NCI-H510A (cell line): Measurements from ENCODE around the gene PPP1R12B.
"Not testable (repeated sequence)": the region's sequence is repeated elsewhere in the genome, so short reads cannot be mapped to it uniquely, and the experiment has no call there.

Source experiments
- DNase-seq: peaks from one replicate; lab custom pipeline; 2025; lab: John Stamatoyannopoulos, UW

PPP1R12B gene

DNA sequence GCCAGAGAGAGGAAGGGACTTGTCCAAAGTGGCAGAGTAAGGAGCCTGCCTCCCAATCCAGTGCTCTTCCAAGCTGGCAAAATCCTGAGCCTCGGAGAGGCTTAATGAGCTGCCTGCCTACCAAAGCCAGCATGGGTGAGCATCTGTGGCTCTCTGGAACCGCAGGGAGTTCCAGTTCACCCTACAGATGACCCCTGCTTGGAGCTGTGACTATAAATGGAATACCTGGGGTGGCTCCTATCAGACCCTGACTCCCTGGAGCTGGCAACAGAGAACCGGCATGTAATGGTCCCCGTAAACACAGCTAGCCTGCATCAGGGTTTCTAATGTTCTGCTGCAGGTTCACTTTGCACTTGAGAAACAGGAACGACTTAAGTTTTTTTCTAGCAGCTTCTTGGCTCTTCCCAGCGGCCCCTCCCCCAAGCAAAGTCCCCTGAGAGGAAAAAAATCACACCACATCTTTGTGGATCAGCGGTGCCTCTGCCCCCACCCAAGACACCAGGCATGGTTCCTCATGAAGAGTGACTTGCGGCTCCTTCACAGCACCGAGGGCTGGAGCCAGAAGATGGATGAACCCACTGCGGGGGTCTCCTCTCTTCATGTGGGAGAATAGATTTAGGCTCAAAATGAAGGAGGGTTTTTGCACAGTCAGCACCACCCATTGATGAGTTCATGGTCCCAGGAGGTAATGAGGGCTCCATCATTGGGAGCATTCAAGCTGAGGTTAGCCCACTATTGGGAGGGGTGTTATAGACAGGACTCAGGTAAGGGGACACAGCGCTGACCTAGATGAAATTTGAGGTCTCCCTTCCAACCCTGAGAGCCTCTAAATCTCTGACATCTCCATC, 282.8 kb downstream of the PPP1R12B start:
- no peak for DNase-seq

- DNase-seq, result no peak
Measured at GRCh38 chr1:202632241-202632640, 283.7 kb downstream of the PPP1R12B start.

DNA sequence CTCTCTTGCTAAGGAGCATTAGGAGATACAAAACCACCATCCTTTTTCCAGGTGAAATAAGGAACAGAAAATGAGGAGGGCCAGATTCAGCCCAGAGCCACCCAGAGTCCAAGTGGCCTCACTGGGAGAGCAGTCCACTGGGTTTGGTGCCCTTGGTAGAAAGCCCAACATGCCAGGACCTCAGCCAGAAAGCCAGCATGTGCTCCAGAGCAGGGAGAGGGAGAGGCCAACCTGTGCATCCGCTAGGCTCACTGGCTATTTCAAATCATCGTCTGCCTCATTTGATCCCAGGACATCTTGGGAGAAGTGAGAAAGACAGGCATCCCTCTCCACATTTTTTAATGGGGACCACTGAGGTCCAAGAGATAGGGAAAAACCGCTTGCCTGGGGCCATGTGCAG, 287.7 kb downstream of the PPP1R12B start:
- not testable (repeated sequence) for DNase-seq

DNA sequence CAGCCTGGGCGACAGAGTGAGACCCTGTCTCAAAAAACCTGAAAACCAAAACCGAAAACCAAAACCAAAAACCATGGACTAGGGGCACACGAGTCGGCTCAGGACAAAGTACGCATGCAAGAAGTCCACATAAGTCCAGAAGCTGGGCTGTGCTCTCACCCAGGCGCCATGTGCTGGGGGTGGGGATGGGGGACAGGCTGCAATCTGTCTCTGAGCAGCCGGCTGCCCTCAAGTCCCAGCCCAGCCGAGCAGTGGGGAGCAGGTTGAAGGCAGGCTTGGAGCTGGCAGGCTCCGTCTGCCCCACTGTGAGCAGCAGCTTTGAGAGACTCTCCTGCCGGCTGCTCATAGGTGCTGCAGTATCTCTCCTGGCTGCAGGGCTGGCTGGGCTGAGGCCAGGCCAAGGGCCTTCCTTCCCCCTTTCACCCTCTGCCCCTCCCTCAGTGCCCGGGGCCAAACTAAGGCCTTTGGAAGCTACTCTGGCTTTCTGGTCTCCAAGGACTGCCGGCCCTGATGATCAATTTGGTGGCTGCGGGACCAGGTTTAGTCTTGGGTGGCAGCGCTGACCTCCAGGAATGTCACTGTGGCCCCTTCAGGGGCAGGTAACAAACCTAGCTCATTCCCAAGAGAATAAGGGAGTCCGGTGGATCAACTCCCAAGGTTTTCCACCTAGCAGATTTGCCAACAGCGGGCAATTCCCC, 289.0 kb downstream of the PPP1R12B start:
- not testable (repeated sequence) for DNase-seq

DNA sequence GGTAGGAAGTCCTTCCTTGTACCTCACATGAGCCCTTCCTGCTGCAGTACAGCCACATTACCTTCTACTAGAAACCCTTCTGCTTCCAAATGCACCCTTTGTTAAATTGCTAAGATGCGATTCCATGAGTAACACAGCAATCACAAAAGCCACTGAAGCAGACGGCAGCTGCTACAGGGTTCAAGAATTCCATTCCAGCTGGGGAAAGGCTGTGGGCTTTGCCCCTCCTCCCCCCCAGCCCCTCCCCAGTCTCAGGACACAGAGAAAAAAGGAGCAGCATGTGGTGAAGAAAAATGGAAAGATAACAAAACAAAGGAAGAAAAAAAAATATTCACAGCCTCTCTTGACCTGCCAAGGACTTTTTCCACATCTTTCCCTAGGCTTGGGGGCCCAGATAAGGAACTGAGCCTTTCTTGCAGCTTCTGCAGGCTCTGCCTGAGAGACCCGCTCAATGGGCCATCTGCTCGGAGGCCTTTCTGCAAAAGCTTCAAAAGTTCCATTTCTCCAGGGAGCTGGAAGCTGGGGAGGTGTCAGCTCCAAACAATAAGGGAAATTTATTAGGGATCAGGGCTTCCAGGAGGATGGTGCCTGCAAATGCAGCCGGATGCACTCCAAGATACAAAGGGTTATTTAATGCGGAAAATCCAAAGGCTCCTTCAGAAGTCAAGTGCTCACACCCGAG, 289.7 kb downstream of the PPP1R12B start:
- no peak for DNase-seq

GRCh38 chr1:202638701-202639305, 290.3 kb downstream of the PPP1R12B start:
- not testable (repeated sequence) for DNase-seq

DNA sequence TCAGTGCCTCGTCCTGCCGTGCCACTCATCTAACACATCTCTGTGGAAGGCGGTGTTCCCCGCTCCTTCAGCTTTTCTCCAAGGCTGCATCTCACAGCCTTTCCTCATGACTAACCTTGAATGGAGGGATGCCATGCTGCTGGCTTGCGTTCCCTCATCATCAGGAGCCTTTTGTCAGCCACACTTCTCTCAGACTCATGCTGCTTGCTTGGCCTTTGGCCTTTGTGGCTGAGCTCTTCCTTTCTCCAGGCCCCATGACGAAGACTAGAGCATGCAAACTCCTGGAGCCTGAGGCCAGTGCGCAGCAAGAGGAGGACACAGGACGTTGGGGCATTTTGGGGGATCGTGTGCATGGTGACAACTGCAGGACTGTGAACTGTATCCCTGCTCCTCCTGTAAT, 291.0 kb downstream of the PPP1R12B start:
- DNase-seq, result no peak

DNA sequence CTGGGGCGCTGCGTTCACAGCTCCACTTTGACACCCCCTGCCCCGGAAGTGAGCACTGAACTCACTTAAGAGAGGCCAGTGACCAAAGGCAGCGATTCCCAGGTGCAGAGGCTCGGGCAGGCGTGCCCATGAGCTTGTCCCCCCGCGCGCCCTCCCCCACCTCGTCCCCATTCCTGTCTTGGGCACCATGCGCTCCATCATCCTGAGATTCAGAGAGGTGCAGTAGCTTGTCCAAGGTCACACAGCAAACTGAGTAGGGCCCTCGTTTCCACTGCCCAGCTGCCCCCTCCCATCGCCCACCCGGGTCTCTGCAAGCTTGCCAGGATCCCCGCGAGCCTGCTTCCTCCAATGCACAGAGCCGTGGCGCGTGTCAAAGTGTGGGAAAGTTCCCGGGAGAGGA, 293.7 kb downstream of the PPP1R12B start:
- DNase-seq, result no peak
